Measurements from ENCODE around the gene CBX7. TPM values are rescaled to one million over a fixed set of nuclear protein-coding genes. Genes with fewer than 3 reads are reported as not detected.

CBX7 gene
- total and polyA plus RNA-seq, 2 of the 8 experiments (the other 6 are each of a cell fraction or from before 2014, with no cell fraction given): 6.9 to 8.7 TPM

DNA sequence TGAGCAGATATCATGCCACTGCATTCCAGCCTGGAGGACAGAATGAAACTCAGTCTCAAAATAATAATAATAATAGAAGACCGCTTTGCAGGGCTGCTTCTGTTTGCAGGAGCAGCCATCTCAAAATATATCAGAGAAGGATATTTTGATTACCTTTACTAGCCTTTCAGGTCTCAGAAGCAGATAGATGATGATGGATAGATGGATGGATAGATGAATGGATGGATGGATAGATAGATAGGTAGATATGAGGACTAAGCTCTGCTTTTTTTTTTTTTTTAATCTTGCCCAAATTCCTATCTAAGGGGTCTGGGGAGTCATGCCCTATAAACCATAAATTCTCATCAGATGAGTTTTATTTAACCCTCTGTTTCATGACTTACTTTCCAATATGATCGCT lies 36.9 kb downstream of the CBX7 start (continued):
- TF ChIP-seq BCL11A (IDR thresholded peaks at IDR 0.05; ENCODE audit: low read depth in 2 of 2, low read length in 2 of 2) (no peak), HDAC2 (IDR thresholded peaks at IDR 0.05; ENCODE audit: borderline replicate concordance in 1 of 2, low read depth in 2 of 2, low read length in 2 of 2) (no peak), JUND (IDR thresholded peaks at IDR 0.05; ENCODE audit: low read length) (no peak), RFX5 (IDR thresholded peaks at IDR 0.05; ENCODE audit: borderline replicate concordance, low read depth, low read length) (no peak), SIRT6 (IDR thresholded peaks at IDR 0.05; ENCODE audit: low read length) (no peak), ZNF274 (IDR thresholded peaks at IDR 0.05; ENCODE audit: borderline replicate concordance, extremely low read depth, low read length) (no peak), CEBPB (IDR thresholded peaks at IDR 0.05; ENCODE audit: low read depth, low read length) (no peak), BRCA1 (IDR thresholded peaks at IDR 0.05; ENCODE audit: low read depth, low read length) (no peak)
- TF ChIP-seq, protein P1, sequence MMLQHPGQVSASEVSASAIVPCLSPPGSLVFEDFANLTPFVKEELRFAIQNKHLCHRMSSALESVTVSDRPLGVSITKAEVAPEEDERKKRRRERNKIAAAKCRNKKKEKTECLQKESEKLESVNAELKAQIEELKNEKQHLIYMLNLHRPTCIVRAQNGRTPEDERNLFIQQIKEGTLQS (IDR thresholded peaks at IDR 0.05; ENCODE audit: insufficient read depth, low read depth, low read length): no peak
